Colonic mucosa (tissue), 4 donors: ENCODE results near the gene KRT10. TPM values are rescaled to one million over a fixed set of nuclear protein-coding genes. Genes with fewer than 3 reads are reported as not detected.

Source experiments
- DNase-seq: peaks from one replicate; pipeline ENCODE4 v3.0.0-alpha.2; 2020
- H3K27ac ChIP-seq: fragments of 200-600 bp; one replicate; pipeline ENCODE4 v1.8.0; 2021
- H3K27me3 ChIP-seq: fragments of 200-600 bp; one replicate; pipeline ENCODE4 v1.8.0; 2021
- H3K36me3 ChIP-seq: fragments of 200-600 bp; one replicate; pipeline ENCODE4 v1.8.0; 2021
- H3K4me1 ChIP-seq: fragments of 200-600 bp; one replicate; pipeline ENCODE4 v1.8.0; 2021; ENCODE audit warnings: mild to moderate bottlenecking
- H3K4me3 ChIP-seq: fragments of 200-600 bp; one replicate; pipeline ENCODE4 v1.8.0; 2021
- H3K9ac ChIP-seq, 2 donors: one replicate each; pipeline ENCODE4 v1.7.0; 2013; ENCODE audit warnings: control low read depth in 2 of 2, low read depth in 2 of 2, low read length in 2 of 2
- H3K9me3 ChIP-seq: fragments of 200-600 bp; one replicate; pipeline ENCODE4 v1.8.0; 2021
- CTCF ChIP-seq: fragments of 200-600 bp; IDR thresholded peaks from one replicate; pipeline ENCODE4 v1.8.0; 2022; ENCODE audit warnings: antibody characterized with exemption, mild to moderate bottlenecking
- intact Hi-C: fragments of 100-400 bp; cut with DNase I; formaldehyde crosslinking; loops from one replicate; pipeline ENCODE4 v1.14.1; 2022
- total RNA-seq, 2 donors: library from RNA; stranded (reverse); fragmentation: NEBNext Ultra II Directional in 1 of 2; extraction: Animal tissue kit (Norgen Biotek cat#: 25700) in 1 of 2; gene quantifications; one replicate each; pipeline ENCODE4 v1.2.1, GENCODE V29; 2021
- donor health status: healthy.
- donor health status: DM: no; HTN: no; CAD: no.
- donor health status: DM: no; HTN: no; CAD: no.

The KRT10 gene
- total RNA-seq, 2 donors from 2014 or later: 33.6 to 35.1 TPM

- no peak within 1 kb of the TSS for H3K9ac ChIP-seq
- H3K27me3 ChIP-seq: no peaks in the 10 kb centered on the region
- H3K36me3 ChIP-seq: no peaks in the 10 kb centered on the region
- no peak within 1 kb of the TSS for H3K27ac ChIP-seq
- no peak within 1 kb of the TSS for H3K4me3 ChIP-seq
- TF ChIP-seq CTCF: no peak
- DNase-seq: no peak
- no peaks in the 10 kb centered on the region for H3K9me3 ChIP-seq
- H3K4me1 ChIP-seq: no peaks in the 10 kb centered on the region
- intact Hi-C loops: no loop called here
Observed at GRCh38 chr17:40772101-40772500, 50.3 kb downstream of the KRT10 start, which contains the start of gene KRT26. TSS of gene KRT26 (minus strand) at chr17:40772201. CDS start at chr17:40772113, 88 bp downstream.

Other genes starting within 250 kb of the KRT10 start
- 10 to 100 TPM; 73.0 to 80.9 TPM for gene SMARCE1, start 174.8 kb downstream of the KRT10 start, total RNA-seq
- gene KRT222, start 157.4 kb downstream of the KRT10 start, total RNA-seq: under 1 TPM in 1 of 2 donors, not detected in 1; 0.69 TPM
- gene KRT24, start 118.9 kb downstream of the KRT10 start, total RNA-seq: 1 to 10 TPM in 1 of 2 donors, under 1 TPM in 1; 0.57 to 1.1 TPM
- not detected for gene KRT25, start 67.3 kb downstream of the KRT10 start, total RNA-seq
- gene KRT26, start 50.4 kb downstream of the KRT10 start, total RNA-seq: not detected
- gene KRT27, start 40.1 kb downstream of the KRT10 start, total RNA-seq: not detected
- not detected for gene KRT28, start 22.7 kb downstream of the KRT10 start, total RNA-seq
- gene KRT12, start 44.6 kb upstream of the KRT10 start, total RNA-seq: 1 to 10 TPM; 2.2 to 4.4 TPM
- gene KRT20, start 62.6 kb upstream of the KRT10 start, total RNA-seq: 1,000 to 10,000 TPM; 1,610 to 1,735 TPM
- gene KRT23, start 115.0 kb upstream of the KRT10 start, total RNA-seq: 1 to 10 TPM in 1 of 2 donors, under 1 TPM in 1; 0.27 to 1.2 TPM
- gene KRT39, start 144.3 kb upstream of the KRT10 start, total RNA-seq: not detected
- gene KRT40, start 161.7 kb upstream of the KRT10 start, total RNA-seq: under 1 TPM in 1 of 2 donors, not detected in 1; 0.32 TPM
- not detected for gene KRTAP3-3, start 171.6 kb upstream of the KRT10 start, total RNA-seq
- gene KRTAP3-2, start 177.3 kb upstream of the KRT10 start, total RNA-seq: not detected
- not detected for gene KRTAP3-1, start 186.5 kb upstream of the KRT10 start, total RNA-seq
- gene KRTAP1-5, start 204.6 kb upstream of the KRT10 start, total RNA-seq: not detected
- not detected for gene KRTAP1-4, start 207.6 kb upstream of the KRT10 start, total RNA-seq
- not detected for gene KRTAP1-3, start 212.3 kb upstream of the KRT10 start, total RNA-seq
- not detected for gene KRTAP1-1, start 218.8 kb upstream of the KRT10 start, total RNA-seq
- gene KRTAP2-1, start 224.7 kb upstream of the KRT10 start, total RNA-seq: not detected
- not detected for gene KRTAP2-2, start 232.6 kb upstream of the KRT10 start, total RNA-seq
- not detected for gene KRTAP2-3, start 237.5 kb upstream of the KRT10 start, total RNA-seq
- gene KRTAP2-4, start 243.3 kb upstream of the KRT10 start, total RNA-seq: not detected